GM12874 (cell line): ENCODE results near the gene HIVEP2.

Experiments used
- TF ChIP-seq, protein P1 (sequence below): IDR thresholded peaks from 2 replicates; pipeline ENCODE4 v1.5.1; 2011; ENCODE audit warnings: low read depth, mild to moderate bottlenecking, control low read depth, low read length, moderate library complexity; ENCODE audit not compliant: insufficient read depth

HIVEP2 gene

DNA sequence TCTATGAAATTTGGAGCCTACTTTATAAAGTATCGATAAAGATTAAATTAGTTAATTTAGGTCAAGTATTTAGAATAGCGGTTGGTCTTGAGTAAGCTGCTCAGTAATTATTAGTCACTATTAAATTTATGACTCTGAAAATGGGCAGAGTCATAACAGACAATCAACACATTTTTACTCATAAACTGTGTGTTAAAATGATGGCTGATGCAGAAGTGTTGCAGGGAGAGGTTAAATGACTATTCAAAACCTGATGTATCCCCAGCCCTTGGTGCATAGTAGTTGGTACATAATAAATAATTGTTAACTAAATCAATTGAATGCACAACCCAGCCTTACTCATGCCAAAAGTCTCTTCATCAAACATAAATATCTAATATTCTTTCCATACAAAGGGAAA lies 30.6 kb downstream of the HIVEP2 start:
- TF ChIP-seq, protein P1, sequence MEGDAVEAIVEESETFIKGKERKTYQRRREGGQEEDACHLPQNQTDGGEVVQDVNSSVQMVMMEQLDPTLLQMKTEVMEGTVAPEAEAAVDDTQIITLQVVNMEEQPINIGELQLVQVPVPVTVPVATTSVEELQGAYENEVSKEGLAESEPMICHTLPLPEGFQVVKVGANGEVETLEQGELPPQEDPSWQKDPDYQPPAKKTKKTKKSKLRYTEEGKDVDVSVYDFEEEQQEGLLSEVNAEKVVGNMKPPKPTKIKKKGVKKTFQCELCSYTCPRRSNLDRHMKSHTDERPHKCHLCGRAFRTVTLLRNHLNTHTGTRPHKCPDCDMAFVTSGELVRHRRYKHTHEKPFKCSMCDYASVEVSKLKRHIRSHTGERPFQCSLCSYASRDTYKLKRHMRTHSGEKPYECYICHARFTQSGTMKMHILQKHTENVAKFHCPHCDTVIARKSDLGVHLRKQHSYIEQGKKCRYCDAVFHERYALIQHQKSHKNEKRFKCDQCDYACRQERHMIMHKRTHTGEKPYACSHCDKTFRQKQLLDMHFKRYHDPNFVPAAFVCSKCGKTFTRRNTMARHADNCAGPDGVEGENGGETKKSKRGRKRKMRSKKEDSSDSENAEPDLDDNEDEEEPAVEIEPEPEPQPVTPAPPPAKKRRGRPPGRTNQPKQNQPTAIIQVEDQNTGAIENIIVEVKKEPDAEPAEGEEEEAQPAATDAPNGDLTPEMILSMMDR, result no peak

DNA sequence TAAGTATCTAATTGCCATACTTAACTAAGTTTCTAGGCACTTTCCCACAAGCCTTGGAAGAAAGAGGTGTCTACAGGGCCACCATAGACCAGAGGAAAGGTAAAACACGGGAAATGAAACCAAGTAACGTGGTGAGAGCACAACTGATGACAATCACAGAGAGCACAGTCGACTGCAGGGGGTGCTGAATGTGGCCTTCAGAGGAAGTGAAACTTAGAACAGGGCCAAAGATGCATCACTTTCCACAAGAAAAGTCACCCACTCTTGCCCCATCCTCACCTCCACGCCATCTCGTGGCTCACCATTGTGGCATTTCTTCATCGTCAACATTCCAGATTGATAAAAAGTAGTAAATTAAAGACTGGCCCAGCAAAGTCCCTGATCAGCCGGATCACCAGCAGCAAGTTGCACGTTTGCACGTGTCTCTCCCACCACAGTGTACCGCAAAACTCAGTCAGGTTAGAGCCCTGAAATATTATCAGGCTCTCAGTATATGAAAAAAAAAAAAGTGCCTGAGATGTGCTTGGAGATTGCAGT lies 31.4 kb downstream of the HIVEP2 start:
- TF ChIP-seq, protein P1, result peak; percentile 22; the same call in 1 of the 2 replicates

DNA sequence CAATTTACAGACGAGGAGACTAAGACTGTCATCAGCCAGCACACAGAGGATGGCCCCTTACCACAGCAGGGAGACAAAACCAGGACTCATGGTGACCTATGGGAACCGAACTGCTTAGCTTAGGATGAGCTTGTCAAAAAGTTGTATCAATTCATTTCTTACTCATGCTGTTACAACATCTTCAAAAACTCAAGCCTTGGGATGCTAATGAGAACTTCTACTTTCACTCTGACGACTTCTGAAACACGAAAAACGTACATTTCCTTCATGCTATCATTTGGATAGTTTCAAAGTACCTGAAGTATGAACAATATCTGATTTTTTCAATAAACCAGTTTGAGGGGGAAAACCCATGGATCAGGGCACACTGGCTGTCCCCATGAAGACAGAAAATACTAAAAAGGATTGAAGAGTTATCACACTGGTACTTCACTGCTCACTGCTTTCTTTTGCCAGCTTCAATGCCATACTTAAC lies 31.9 kb downstream of the HIVEP2 start:
- TF ChIP-seq, protein P1, result no peak

DNA sequence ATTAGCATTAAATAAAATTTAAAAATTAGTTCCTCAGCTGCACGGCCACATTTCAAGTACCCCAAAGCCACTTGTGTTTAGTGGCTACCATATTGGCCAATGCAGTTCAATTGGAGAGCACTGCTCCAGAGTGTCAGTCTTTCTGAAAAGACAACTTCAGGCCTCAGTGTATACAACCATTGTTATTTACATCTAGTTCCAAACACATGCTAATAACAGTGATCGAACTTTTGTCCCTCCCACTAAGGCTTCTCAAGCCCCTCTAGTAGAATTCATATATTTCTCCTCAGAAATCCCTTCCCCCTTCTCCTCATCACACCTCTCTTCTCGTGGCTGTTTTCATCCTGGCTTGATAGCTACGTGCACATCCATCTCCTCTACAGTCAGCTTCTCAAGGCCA lies 32.9 kb downstream of the HIVEP2 start:
- TF ChIP-seq, protein P1, result no peak

DNA sequence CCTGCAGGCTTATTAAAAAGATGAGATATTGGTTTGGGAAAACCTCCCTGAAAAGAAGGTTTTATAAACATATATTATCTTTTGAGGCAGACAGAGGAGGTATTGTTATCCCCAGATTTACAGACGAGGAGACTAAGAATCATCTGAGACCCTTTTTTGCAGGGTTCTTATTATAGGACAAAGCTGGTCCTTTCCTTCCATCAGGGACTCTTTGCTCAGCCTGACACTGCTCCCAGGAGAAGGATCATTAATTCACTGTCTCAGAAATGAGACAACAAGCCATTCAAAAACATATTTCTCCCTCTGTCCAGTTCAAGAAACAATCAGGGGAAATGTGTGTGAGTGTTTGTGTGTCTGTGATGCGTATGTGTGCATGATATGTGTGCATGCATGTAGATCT lies 33.5 kb downstream of the HIVEP2 start:
- TF ChIP-seq, protein P1, result no peak

DNA sequence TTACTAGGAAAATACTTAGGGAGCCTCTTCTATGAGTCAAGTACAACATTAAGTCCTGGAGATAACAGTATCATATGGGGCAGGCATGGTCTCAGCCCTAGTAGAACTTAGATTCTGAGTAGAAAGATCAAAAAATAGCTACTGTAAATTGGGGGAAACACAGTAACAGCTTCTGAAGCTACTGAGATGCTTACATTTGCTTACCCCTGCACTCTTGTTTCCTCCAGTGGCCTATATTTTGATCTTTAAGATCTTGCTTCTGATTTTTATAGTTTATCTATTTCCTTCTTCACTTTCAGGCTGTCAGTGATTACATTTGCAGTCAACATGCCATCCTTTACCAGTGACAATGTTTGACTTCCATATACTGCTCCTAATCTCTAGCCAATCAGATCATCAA lies 35.3 kb downstream of the HIVEP2 start:
- TF ChIP-seq, protein P1, result no peak

DNA sequence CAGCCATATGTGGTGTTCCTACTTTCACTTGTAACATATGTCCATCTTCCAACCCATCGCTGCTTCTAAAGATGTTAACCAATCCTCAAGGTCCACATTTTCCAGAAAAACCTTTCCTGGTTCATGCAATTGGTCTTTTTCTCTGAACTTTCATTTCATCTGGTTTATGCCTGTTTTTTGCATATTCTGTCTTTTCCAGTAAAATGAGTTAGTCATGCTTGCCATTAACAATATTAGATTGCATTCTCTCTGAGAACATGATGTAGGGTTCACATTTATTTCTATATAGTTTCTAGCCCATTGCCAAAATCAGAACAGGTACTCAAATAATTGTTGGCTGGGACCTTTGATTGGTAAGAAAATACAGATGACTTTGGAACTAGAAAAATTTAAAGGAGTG lies 36.7 kb downstream of the HIVEP2 start:
- TF ChIP-seq, protein P1, result no peak
